Body of pancreas (tissue), 4 donors: ENCODE data around the gene ZNF236.

Experiments used
- POLR2A ChIP-seq, 3 donors: fragments of 450-650 bp; IDR thresholded peaks; one replicate each; pipeline ENCODE4 v1.6.1; 2016; ENCODE audit warnings: antibody characterized with exemption in 3 of 3, mild to moderate bottlenecking in 2 of 3
- TF ChIP-seq, protein P1 (sequence below), 7 experiments: fragments of 450-650 bp in 4 of 7; fragments of 200-600 bp in 3 of 7; sonication (generic) in 3 of 7; IDR thresholded peaks; one replicate each; pipeline ENCODE4 v1.5.1; 2016 to 2019; ENCODE audit warnings: antibody characterized with exemption in 7 of 7

DNA sequence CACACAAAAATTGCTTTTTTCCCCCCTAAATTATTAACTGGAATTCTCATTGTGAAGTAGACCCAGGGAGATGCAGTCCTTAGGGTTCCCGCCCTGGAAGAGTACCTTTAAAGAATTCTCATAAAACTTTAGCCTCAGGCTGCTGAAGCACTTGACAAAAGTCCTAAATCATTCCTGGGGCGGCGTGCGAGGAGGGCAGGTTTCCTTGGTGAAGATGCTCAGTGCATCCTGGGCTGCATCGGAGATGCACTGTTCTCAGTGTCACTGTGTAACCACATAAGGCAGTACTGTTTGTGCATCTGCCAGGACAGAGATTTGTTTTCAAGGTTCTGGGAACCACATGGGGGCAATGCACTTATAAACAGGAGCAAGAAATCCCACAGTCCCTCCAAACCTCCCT lies 62.6 kb downstream of the ZNF236 start:
- no peak for TF ChIP-seq POLR2A (IDR thresholded peaks at IDR 0.05)
- TF ChIP-seq, protein P1, sequence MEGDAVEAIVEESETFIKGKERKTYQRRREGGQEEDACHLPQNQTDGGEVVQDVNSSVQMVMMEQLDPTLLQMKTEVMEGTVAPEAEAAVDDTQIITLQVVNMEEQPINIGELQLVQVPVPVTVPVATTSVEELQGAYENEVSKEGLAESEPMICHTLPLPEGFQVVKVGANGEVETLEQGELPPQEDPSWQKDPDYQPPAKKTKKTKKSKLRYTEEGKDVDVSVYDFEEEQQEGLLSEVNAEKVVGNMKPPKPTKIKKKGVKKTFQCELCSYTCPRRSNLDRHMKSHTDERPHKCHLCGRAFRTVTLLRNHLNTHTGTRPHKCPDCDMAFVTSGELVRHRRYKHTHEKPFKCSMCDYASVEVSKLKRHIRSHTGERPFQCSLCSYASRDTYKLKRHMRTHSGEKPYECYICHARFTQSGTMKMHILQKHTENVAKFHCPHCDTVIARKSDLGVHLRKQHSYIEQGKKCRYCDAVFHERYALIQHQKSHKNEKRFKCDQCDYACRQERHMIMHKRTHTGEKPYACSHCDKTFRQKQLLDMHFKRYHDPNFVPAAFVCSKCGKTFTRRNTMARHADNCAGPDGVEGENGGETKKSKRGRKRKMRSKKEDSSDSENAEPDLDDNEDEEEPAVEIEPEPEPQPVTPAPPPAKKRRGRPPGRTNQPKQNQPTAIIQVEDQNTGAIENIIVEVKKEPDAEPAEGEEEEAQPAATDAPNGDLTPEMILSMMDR (IDR thresholded peaks at IDR 0.05): no peak
